Bone marrow (tissue), 2 donors: ENCODE measurements around the gene BOC.

Experiments used
- DNase-seq, 2 donors: peaks; one replicate each; lab custom pipeline; 2025; lab: John Stamatoyannopoulos, UW

Gene BOC

GRCh38 chr3:113251817-113252216 is 40.5 kb downstream of the BOC start:
- DNase-seq: no peak

- DNase-seq: no peak
These were observed 41.2 kb downstream of the BOC start for GRCh38 chr3:113252553-113252952.

GRCh38 chr3:113253702-113254101 is 42.3 kb downstream of the BOC start:
- DNase-seq: no peak

- DNase-seq: no peak
These were observed 43.0 kb downstream of the BOC start for GRCh38 chr3:113254171-113254947.

- DNase-seq: no peak
These were observed 43.9 kb downstream of the BOC start for GRCh38 chr3:113255100-113255853.

- DNase-seq: no peak
These were observed 44.7 kb downstream of the BOC start for GRCh38 chr3:113255854-113256615.

- no peak for DNase-seq
These were observed 47.0 kb downstream of the BOC start for GRCh38 chr3:113258361-113258760.

- no peak for DNase-seq
These were observed 47.8 kb downstream of the BOC start for GRCh38 chr3:113259196-113259595.

- DNase-seq: no peak
These were observed 49.8 kb downstream of the BOC start for GRCh38 chr3:113261063-113261625.

GRCh38 chr3:113261626-113262303 is 50.4 kb downstream of the BOC start:
- DNase-seq: no peak

GRCh38 chr3:113262304-113262665 is 50.9 kb downstream of the BOC start:
- DNase-seq: no peak

- DNase-seq: no peak
These were observed 51.7 kb downstream of the BOC start for GRCh38 chr3:113263020-113263419.

GRCh38 chr3:113263778-113264177 is 52.4 kb downstream of the BOC start:
- no peak for DNase-seq

GRCh38 chr3:113264283-113265131 is 53.1 kb downstream of the BOC start:
- no peak for DNase-seq

- DNase-seq: no peak
These were observed 53.9 kb downstream of the BOC start for GRCh38 chr3:113265231-113265630.

GRCh38 chr3:113266738-113267137 is 55.4 kb downstream of the BOC start:
- no peak for DNase-seq

GRCh38 chr3:113268311-113268710 is 57.0 kb downstream of the BOC start:
- no peak for DNase-seq

GRCh38 chr3:113268942-113269341 is 57.6 kb downstream of the BOC start:
- DNase-seq: no peak

- DNase-seq: no peak
These were observed 58.3 kb downstream of the BOC start for GRCh38 chr3:113269661-113270060.

GRCh38 chr3:113270068-113270467 is 58.7 kb downstream of the BOC start:
- DNase-seq: no peak

- DNase-seq: no peak
These were observed 59.4 kb downstream of the BOC start for GRCh38 chr3:113270786-113271185.
